H9 (cell line): ENCODE results near the gene ZNF626. TPM values are rescaled to one million over a fixed set of nuclear protein-coding genes. Genes with fewer than 3 reads are reported as not detected.

Experiments used
- DNase-seq: peaks from one replicate; pipeline ENCODE4 v3.0.0-alpha.2; 2017
- H2AFZ ChIP-seq: one replicate; pipeline ENCODE4 v1.6.1; 2013; ENCODE audit warnings: mild to moderate bottlenecking, low read length, control low read depth, moderate library complexity
- H2AK5ac ChIP-seq: 2 replicates; pipeline ENCODE4 v1.6.1; 2013; ENCODE audit warnings: low read length, control low read depth, mixed read lengths; ENCODE audit not compliant: insufficient read length
- H2BK120ac ChIP-seq: one replicate; pipeline ENCODE4 v1.6.1; 2013; ENCODE audit warnings: low read depth, mild to moderate bottlenecking, low read length, control low read depth, inconsistent platforms; ENCODE audit not compliant: poor library complexity, severe bottlenecking
- H2BK12ac ChIP-seq: 2 replicates; pipeline ENCODE4 v1.6.1; 2013; ENCODE audit warnings: low read length, control low read depth, mixed read lengths, low read depth; ENCODE audit not compliant: insufficient read length
- H2BK15ac ChIP-seq: 2 replicates; pipeline ENCODE4 v1.6.1; 2013; ENCODE audit warnings: low read depth, low read length, control low read depth
- H2BK20ac ChIP-seq: one replicate; pipeline ENCODE4 v1.6.1; 2013; ENCODE audit warnings: low read depth, mild to moderate bottlenecking, low read length, control low read depth, inconsistent platforms; ENCODE audit not compliant: poor library complexity, severe bottlenecking
- H2BK5ac ChIP-seq: 2 replicates; pipeline ENCODE4 v1.6.1; 2013; ENCODE audit warnings: low read length, control low read depth, mixed read lengths; ENCODE audit not compliant: insufficient read length
- H3K14ac ChIP-seq: 2 replicates; pipeline ENCODE4 v1.6.1; 2013; ENCODE audit warnings: low read length, control low read depth; ENCODE audit not compliant: insufficient read depth
- H3K18ac ChIP-seq: 2 replicates; pipeline ENCODE4 v1.6.1; 2013; ENCODE audit warnings: low read depth, mild to moderate bottlenecking, mixed read lengths, low read length, control low read depth; ENCODE audit not compliant: insufficient read length
- H3K23ac ChIP-seq: 2 replicates; pipeline ENCODE4 v1.6.1; 2013; ENCODE audit warnings: low read length, control low read depth, mixed read lengths, low read depth; ENCODE audit not compliant: insufficient read length
- H3K23me2 ChIP-seq: 2 replicates; pipeline ENCODE4 v1.6.1; 2013; ENCODE audit warnings: low read depth, mild to moderate bottlenecking, mixed read lengths, low read length, control low read depth; ENCODE audit not compliant: insufficient read length, poor library complexity, severe bottlenecking
- H3K27ac ChIP-seq: 2 replicates; pipeline ENCODE4 v1.5.1; 2013; ENCODE audit warnings: low read length, control low read depth, mixed read lengths, low read depth; ENCODE audit not compliant: insufficient read length
- H3K27me3 ChIP-seq: 2 replicates; pipeline ENCODE4 v1.6.1; 2013; ENCODE audit warnings: low read length, control low read depth, inconsistent platforms; ENCODE audit not compliant: insufficient read depth
- H3K4ac ChIP-seq: 2 replicates; pipeline ENCODE4 v1.6.1; 2013; ENCODE audit warnings: low read depth, mild to moderate bottlenecking, control low read depth, inconsistent platforms, low read length, moderate library complexity
- H3K4me1 ChIP-seq: 2 replicates; pipeline ENCODE4 v1.6.1; 2013; ENCODE audit warnings: low read length, control low read depth, inconsistent platforms; ENCODE audit not compliant: insufficient read depth
- H3K4me2 ChIP-seq: 2 replicates; pipeline ENCODE4 v1.6.1; 2013; ENCODE audit warnings: low read length, control low read depth, mixed read lengths; ENCODE audit not compliant: insufficient read length, insufficient read depth
- H3K56ac ChIP-seq: 2 replicates; pipeline ENCODE4 v1.6.1; 2013; ENCODE audit warnings: low read depth, mild to moderate bottlenecking, mixed read lengths, low read length, control low read depth; ENCODE audit not compliant: insufficient read length
- H3K79me1 ChIP-seq: 2 replicates; pipeline ENCODE4 v1.6.1; 2013; ENCODE audit warnings: low read depth, mild to moderate bottlenecking, moderate library complexity, low read length, control low read depth, inconsistent platforms; ENCODE audit not compliant: insufficient read depth, poor library complexity, severe bottlenecking
- H3K79me2 ChIP-seq: 2 replicates; pipeline ENCODE4 v1.6.1; 2013; ENCODE audit warnings: low read length, control low read depth, inconsistent platforms; ENCODE audit not compliant: insufficient read depth
- H3K9ac ChIP-seq: 2 replicates; pipeline ENCODE4 v1.6.1; 2013; ENCODE audit warnings: low read length, control low read depth, mixed read lengths; ENCODE audit not compliant: insufficient read length; ENCODE audit errors: extremely low read depth
- H3K9me3 ChIP-seq: one replicate; pipeline ENCODE4 v1.6.1; 2013; ENCODE audit warnings: low read depth, low read length, inconsistent platforms; ENCODE audit not compliant: control insufficient read depth
- H3T11ph ChIP-seq: one replicate; pipeline ENCODE4 v1.6.1; 2013; ENCODE audit warnings: mild to moderate bottlenecking, low read length, control low read depth, inconsistent platforms
- H4K20me1 ChIP-seq: one replicate; pipeline ENCODE4 v1.6.1; 2013; ENCODE audit not compliant: control insufficient read depth, insufficient read length, insufficient read depth
- H4K5ac ChIP-seq: 2 replicates; pipeline ENCODE4 v1.6.1; 2013; ENCODE audit warnings: low read depth, mild to moderate bottlenecking, mixed read lengths, low read length, control low read depth; ENCODE audit not compliant: insufficient read length
- H4K8ac ChIP-seq: replicated peaks from 2 replicates; pipeline ENCODE4 v1.6.1; 2013; ENCODE audit warnings: low read length, control low read depth, mixed read lengths, low read depth; ENCODE audit not compliant: insufficient read length
- H4K91ac ChIP-seq: 2 replicates; pipeline ENCODE4 v1.6.1; 2013; ENCODE audit warnings: low read depth, mild to moderate bottlenecking, moderate library complexity, mixed read lengths, low read length, control low read depth; ENCODE audit not compliant: insufficient read length
- H3K27ac Mint-ChIP-seq, 3 experiments: 2 replicates in 2 of 3; 3 replicates in 1 of 3; pipeline ENCODE4 v1.8.0; 2020 to 2021; ENCODE audit warnings: mixed read lengths in 3 of 3, mild to moderate bottlenecking in 1 of 3, moderate library complexity in 1 of 3
- H3K27me3 Mint-ChIP-seq: 2 replicates; pipeline ENCODE4 v1.8.0; 2021; ENCODE audit warnings: low read depth, mild to moderate bottlenecking, moderate library complexity, mixed read lengths
- H3K36me3 Mint-ChIP-seq, 3 experiments: 2 replicates in 2 of 3; 3 replicates in 1 of 3; pipeline ENCODE4 v1.8.0; 2020 to 2021; ENCODE audit warnings: low read depth in 3 of 3, mixed read lengths in 3 of 3; ENCODE audit not compliant: insufficient read depth in 1 of 3
- H3K4me1 Mint-ChIP-seq, 2 experiments: 2 replicates each; pipeline ENCODE4 v1.8.0; 2020; ENCODE audit warnings: mixed read lengths in 2 of 2
- H3K4me3 Mint-ChIP-seq, 2 experiments: 2 replicates in 1 of 2; 3 replicates in 1 of 2; pipeline ENCODE4 v1.8.0; 2020 to 2021; ENCODE audit warnings: mild to moderate bottlenecking in 2 of 2, mixed read lengths in 2 of 2, moderate library complexity in 1 of 2
- H3K9me3 Mint-ChIP-seq, 2 experiments: 2 replicates in 1 of 2; 3 replicates in 1 of 2; pipeline ENCODE4 v1.8.0; 2020; ENCODE audit warnings: mild to moderate bottlenecking in 2 of 2, mixed read lengths in 2 of 2, moderate library complexity in 1 of 2
- WGBS: extraction: QIAGEN DNeasy Blood & Tissue Kit; methylation state at CpG from one replicate; pipeline ENCODE4 v1.1.7; 2013; ENCODE audit warnings: missing lambda C conversion rate, low lambda C conversion rate, mixed read lengths; ENCODE audit not compliant: insufficient read length; ENCODE audit errors: extremely low coverage; 5-methylcytosine and 5-hydroxymethylcytosine counted together
- total RNA-seq: library from RNA; stranded (reverse); gene quantifications from 2 replicates; pipeline ENCODE4 v1.2.1, GENCODE V29; 2021
- TF ChIP-seq, protein P1 (sequence below): fragments of 200-600 bp; sonication (generic); conservative IDR thresholded peaks from 3 replicates; pipeline ENCODE4 v1.8.0; 2021; ENCODE audit warnings: antibody characterized with exemption, mild to moderate bottlenecking

Gene ZNF626
- total RNA-seq, 1 experiment from 2014 or later = 18.3 TPM

DNA sequence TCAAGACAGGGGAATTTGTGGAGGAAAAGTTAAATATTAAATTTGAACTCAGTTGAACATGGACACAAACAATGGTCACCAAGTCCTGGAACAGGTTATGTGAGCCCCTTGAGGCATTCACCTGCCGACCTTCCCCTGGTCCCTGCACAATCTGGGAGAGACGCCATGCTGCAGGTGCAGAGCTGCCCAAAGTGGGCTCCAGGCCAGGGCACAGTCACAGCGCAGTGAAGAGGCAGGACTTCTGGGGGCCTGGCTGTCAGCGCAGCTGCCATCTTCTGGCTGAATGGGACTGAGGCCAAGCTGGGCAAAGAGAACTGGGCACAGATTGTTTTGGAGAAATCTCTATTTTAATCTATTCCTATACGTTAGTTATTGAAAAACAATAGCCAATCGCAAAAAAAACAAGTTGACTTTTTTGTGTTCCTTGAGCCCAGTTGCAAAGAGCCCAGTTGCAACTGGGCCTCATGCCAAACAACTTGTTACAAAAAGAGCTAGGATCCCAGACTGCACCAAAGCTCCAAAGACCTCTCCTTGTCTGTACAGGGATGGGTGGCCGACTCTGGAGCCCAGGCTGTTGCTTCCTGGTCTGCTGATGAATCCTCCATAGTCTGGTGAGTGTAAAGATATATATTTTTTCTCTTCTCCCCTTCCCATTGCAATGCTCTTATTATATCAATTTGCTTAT is 1.2 kb upstream of the ZNF626 start:
- Histone ChIP-seq H2BK120ac (no peak overlapping the region), H2AFZ (no peak overlapping the region), H4K5ac (no peak overlapping the region), H3K23ac (no peak overlapping the region), H4K20me1 (no peaks in the 10 kb centered on the region), H3K4ac (no peak overlapping the region), H3K4me1 (no peaks in the 10 kb centered on the region; the same call in 1 of the 2 replicates), H2BK12ac (no peak overlapping the region), H3K4me2 (no peak overlapping the region), H3K27ac (no peak overlapping the region), H3K23me2 (peaks cover 7% of the 10 kb centered on the region), H3K79me1 (peaks cover 6% of the 10 kb centered on the region), H3T11ph (no peak overlapping the region), H3K56ac (no peak overlapping the region), H2BK20ac (no peak overlapping the region), H3K27me3 (no peaks in the 10 kb centered on the region), H3K79me2 (peaks cover 33% of the 10 kb centered on the region; the same call in 1 of the 2 replicates), H4K8ac (no peak overlapping the region), H2BK5ac (no peak overlapping the region), H2AK5ac (no peak overlapping the region), H2BK15ac (no peak overlapping the region), H3K18ac (no peak overlapping the region), H3K9ac (no peak overlapping the region), H3K9me3 (no peaks in the 10 kb centered on the region), H4K91ac (no peak overlapping the region), H3K14ac (no peak overlapping the region)
- Mint-ChIP-seq H3K27ac (no peak overlapping the region), H3K36me3 (peaks cover 20 to 27% (median 21%) of the 10 kb centered on the region in 3 experiments; a peak in 6 of 7 replicates), H3K27me3 (no peaks in the 10 kb centered on the region), H3K9me3 (peaks cover 4 to 14% of the 10 kb centered on the region in 2 experiments; a peak in 4 of 5 replicates), H3K4me1 (peaks cover 26 to 37% of the 10 kb centered on the region in 2 experiments), H3K4me3 (no peak overlapping the region; a peak in 1 of 5 replicates)
- DNase-seq = no peak
- no CpG with 5 or more reads among the region's 7 CpGs for WGBS
- TF ChIP-seq, protein P1, sequence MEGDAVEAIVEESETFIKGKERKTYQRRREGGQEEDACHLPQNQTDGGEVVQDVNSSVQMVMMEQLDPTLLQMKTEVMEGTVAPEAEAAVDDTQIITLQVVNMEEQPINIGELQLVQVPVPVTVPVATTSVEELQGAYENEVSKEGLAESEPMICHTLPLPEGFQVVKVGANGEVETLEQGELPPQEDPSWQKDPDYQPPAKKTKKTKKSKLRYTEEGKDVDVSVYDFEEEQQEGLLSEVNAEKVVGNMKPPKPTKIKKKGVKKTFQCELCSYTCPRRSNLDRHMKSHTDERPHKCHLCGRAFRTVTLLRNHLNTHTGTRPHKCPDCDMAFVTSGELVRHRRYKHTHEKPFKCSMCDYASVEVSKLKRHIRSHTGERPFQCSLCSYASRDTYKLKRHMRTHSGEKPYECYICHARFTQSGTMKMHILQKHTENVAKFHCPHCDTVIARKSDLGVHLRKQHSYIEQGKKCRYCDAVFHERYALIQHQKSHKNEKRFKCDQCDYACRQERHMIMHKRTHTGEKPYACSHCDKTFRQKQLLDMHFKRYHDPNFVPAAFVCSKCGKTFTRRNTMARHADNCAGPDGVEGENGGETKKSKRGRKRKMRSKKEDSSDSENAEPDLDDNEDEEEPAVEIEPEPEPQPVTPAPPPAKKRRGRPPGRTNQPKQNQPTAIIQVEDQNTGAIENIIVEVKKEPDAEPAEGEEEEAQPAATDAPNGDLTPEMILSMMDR = no peak
